Stimulated activated CD8-positive, alpha-beta memory T cell treated with anti-CD3 and anti-CD28 coated beads, Interleukin-12 subunit alpha, Interleukin-12 subunit beta, amount 100 ng/mL, for 24 hours (primary cell): ENCODE results near the gene PSMA8.
"Not testable (repeated sequence)": the region's sequence is repeated elsewhere in the genome, so short reads cannot be mapped to it uniquely, and the experiment has no call there.

Experiments
- DNase-seq: peaks from one replicate; pipeline ENCODE4 v3.0.0-alpha.2; 2020; ENCODE audit errors: extremely low read depth

Gene PSMA8

DNA sequence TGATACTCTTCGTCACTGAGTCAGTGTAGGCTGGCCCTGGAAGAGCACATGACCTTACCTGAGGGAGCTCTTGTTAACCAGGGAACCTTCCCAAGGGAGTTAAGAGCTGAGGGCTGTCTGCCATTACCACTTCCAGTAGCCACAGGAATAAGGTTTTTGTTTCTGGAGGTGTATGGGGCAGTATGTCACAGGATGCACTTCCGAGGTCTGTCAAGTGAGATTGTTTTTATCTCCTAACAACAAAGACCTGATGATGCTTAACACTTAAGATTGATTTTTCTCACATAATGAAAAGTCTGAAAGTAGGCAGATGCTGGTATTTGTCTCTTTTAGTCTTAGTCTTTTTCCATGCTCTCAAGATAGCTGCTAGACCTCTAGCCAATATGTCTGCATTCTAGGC is 41.8 kb downstream of the PSMA8 start:
- DNase-seq: no peak

DNA sequence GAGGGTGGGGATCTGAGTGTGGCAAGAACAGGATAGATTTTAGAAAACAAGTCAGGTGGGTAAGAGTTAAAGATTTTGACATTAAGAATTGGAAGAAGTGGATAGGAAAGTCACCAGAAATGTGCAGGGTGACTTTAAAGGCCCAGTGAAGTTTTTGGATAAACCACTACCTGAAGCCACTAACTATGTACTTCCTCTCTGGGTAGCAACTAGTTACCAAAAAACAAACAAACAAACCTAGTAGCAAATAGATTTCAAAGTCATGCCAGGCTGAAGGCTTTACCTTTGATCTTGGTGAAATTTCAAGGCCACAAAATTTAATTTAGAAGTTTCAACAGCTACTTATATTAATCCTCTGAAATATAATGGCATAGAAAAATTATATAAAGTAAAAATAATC is 42.5 kb downstream of the PSMA8 start:
- no peak for DNase-seq

DNA sequence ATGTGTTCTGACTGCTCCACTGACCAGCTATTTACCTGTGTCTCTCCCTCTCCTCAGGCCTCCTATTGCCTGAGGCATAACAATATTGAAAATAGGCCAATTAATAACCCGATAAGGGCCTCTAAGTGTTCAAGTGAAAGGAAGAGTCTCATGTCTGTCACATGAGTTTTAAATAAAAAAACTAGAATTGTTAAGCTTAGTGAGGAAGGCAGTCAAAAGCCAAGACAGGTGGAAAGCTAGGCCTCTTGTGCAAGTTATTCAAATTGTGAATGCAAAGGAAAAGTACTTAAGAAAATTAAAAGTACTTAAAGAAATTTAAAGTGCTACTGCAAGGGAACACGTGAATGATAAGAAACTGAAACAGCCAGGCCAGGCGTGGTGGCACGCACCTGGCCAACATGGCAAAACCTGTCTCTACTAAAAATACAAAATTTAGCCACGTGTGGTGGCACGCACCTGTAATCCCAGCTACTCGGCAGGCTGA is 47.7 kb downstream of the PSMA8 start:
- DNase-seq: no peak

DNA sequence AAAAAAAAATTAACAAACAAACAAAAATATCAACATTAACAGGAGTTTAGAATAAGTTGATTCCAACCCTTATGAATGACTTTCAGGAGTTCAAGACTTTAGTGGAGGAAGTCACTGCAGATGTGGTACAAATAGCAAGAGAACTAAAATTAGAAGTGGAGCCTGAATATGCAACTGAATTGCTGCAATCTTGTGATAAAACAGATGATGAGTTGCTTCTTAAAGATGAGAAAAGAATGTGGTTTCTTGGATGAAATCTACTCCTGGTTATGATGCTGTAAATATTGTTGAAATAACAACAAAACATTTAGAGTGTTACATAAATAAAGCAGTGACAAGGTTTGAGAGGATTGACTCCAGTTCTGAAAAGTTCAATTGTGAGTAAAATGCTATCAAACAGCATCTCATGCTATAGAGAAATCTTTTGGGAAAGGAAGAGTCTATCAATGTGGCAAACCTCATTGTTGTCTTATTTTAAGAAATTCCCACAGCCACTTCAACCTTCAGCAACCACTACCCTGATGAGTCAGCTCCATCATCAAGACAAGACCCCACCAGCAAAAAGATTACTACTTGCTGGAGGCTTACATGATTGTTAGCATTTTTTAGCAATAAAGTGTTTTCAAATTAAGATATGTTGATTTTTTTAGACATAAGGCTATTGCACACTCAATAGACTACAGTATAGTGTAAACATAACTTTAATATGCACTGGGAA is 49.9 kb downstream of the PSMA8 start:
- DNase-seq: no peak

DNA sequence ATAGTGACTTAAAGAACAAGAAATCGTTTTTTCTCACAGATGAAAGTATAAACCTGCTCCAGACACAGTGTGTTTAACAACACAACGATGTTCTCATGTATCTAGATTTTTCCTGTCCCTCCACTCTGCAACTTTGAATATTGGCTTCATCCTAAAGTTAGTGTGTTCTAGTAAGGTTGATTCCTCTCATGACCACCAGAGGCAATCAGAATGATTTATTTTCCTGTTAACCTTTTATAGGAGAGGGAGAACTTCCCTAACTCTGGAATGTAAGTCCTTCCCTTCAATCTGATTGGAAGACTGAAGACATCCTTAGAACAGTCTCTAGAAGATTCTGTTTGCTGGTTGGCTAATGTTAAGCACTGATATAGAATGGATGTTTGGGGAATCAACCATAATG is 51.6 kb downstream of the PSMA8 start:
- no peak for DNase-seq

DNA sequence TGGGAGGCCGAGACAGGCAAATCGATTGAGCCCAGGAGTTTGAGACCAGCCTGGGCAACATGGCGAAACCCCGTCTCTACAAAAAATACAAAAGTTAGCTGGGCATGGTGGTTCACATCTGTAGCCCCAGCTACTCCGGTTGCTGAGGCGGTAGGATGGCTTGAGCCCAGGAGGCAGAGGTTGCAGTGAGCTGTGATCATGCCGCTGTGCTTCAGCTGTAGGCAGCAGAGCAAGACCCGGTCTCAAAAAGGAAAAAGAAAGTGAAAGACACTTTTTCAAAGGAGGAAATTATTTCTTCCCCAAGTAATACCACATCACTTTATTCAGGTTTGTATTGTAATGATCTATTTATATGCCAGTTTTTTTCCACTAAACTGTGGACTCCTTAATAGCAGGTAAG is 56.8 kb downstream of the PSMA8 start:
- DNase-seq: no peak

DNA sequence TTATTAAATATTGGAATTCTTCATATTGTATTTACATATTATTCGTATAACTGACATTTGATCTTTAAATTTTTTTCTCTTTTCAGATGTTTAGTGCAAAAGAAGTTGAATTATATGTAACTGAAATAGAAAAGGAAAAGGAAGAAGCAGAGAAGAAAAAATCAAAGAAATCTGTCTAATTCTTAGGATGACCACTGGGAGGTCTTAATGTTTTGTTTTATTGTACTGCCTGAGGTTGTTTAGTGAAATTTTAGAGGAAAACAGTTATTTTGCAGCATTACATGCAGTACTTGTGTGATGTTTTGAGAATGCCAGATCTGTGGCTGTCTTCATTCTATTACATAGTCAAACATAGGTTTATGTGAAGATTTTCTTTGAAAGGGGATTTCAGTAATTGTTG is 58.6 kb downstream of the PSMA8 start:
- no peak for DNase-seq

DNA sequence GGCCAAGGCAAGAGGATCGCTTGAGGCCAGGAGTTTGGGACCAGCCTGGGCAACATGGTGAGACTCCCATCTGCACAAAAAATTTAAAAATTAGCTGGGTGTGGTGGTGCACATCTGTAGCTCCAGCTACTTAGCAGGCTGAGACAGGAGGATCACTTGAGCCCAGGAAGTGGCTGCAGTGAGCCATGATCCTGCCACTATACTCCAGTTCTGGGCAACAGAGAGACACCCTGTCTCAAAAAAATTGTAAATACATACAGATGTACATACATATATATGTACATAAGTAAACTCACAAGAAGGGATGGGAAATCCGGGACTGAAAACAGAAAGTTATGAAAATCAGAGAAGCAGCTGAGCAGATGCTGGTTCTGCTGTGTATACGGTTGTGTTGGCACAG is 62.9 kb downstream of the PSMA8 start:
- no peak for DNase-seq

DNA sequence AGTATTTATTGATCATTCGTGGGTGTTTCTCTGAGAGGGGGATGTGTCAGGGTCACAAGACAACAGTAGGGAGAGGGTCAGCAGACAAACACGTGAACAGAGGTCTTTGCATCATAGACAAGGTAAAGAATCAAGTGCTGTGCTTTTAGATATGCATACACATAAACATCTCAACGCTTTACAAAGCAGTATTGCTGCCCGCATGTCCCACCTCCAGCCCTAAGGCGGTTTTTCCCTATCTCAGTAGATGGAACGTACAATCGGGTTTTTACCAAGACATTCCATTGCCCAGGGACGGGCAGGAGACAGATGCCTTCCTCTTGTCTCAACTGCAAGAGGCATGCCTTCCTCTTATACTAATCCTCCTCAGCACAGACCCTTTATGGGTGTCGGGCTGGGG is 68.3 kb downstream of the PSMA8 start:
- not testable (repeated sequence) for DNase-seq

DNA sequence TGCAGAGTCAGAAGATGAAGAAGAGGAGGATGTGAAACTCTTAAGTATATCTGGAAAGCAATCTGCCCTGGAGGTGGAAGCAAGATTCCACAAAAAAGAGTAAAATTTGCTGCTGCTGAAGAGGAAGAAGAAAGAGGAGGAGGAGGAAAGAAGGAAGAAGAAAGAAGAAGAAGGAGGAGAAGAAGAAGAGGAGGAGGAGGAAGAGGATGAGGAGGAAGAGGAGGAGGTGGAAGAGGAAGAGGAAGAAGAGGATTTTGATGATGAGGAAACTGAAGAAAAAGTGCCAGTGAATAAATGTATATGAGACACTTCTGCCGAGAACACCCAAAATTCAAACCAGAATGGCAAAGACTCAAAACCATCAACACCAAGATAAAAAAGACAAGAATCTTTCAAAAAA is 71.6 kb downstream of the PSMA8 start:
- no peak for DNase-seq

DNA sequence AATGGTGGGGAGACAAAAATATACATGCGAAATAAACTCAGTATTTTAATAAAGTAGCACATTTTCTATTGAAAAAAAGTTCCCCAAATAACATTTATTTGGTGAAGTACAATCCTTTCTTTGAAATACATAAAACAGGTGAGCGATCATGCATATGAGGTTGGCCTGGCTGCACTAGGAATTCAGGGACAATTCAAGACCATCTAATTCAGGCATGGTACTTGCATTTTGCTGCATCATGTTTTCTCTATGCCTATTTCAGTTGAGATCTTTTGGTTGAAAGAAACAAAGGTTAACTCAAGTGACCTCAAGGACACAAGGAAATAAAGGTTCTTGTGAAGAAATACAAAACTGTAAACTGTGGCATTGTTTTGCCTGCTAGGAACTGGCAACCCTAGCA is 72.8 kb downstream of the PSMA8 start:
- DNase-seq: no peak

DNA sequence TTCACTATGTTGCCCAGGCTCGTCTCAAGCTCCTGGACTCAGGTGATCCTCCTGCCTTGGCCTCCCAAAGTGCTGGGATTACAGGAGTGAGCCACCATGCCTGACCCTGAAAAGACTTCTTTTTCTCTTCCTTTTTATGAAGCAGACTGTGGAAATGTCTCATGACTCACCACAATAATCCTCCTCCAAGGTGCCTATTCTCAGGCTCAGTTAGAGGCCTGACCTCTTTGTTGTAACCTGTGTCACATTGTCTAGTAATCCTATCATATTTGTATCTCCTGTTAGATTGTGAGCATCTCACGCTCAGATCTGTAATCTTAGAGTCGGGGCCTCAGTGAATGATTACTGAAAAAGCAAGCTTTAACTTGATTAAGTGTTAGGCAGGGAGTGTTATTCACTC is 74.3 kb downstream of the PSMA8 start:
- DNase-seq: no peak

DNA sequence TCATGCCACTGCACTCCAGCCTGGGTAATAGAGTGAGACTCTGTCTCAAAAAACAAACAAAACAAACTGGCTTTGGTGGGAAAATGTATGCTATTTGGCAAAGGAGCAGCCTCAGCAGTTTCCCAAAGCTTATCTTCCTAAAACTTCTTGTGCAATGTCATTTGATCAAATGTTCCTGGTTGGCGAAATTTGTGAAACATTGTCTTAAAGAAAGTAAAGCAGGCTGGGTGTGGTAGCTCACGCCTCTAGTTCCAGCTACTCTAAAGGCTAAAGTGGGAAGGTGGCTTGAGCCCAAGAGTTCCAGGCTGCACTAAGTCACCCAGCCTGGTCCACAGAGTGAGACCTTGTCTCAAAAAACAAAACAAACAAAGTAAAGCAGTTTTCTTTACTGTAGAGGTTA is 75.3 kb downstream of the PSMA8 start:
- no peak for DNase-seq

DNA sequence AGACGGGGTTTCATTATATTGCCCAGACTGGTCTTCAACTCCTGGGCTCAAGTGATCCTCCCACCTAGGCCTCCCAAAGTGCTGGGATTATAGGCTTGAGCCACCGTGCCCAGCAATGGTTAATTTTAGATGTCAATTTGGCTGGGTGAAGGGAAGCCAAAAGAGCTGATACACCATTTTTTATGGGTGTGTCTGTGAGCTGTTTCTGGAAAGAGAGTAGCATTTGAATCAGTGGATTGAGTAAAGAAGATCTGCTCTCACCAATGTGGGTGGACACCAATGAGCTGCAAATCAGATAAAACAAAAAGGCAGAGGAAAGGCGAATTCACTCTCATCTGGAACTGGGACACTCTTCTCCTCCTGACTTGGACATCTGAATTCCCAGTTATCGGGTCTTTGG is 76.5 kb downstream of the PSMA8 start:
- no peak for DNase-seq

DNA sequence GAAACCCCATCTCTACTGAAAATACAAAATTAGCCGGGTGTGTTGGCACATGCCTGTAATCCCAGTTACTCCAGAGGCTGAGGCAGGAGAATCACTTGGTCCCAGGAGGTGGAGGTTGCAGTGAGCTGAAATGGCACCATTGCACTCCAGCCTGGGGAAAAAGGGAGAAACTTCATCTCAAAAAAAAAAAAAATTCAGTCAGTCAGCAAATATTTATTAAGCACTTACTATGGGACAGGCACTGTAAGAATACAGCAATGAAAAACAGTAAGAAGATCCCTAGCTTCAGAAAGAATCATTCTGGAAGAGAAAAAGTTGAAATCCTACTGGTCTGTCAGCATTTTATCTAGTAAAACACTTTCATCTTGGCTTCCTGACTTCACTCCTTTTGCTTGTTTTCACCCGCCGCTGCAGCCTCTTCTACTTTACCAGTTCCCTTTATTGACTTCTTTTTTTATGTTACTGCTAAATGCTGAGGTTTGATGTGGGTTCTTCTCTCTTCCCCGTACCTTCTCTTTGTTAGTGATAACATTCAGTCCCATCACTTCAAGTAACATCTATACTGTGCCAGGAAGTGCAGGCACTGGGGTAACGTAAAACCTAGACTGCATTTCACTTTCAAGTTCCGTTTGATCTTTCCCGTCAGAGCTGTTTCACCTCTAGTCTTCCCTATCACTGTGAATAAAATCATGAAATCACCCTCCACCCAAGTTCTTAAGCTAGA is 81.7 kb downstream of the PSMA8 start:
- no peak for DNase-seq

DNA sequence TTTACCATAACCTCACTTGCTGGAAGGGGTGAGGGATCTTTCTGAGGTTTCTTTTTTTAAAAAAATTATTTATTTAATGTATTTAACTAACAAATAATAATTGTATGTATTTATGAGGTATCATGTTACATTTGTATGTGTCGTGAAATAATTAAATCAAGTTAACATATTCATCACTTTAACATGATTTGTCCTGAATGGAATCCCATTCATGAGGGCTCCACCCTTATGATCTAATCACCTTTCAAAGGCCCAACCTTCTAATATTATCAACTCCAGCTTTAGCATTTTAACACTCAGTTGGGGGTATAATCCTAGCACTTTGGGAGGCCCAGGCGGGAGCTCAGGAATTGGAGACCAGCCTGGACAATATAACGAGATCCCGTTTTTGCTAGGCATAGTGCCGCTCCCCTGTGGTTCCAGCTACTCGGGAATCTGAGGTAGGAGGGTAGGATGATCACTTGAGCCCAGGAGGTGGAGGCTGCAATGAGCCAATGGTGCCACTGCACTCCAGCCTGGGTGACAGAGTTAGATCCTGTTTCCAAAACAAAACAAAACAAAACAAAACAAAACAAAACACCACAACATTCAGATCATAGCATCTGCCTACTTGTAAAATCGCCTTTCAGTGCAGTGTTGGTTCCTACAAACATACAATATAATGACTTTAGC is 91.5 kb downstream of the PSMA8 start:
- DNase-seq: no peak

DNA sequence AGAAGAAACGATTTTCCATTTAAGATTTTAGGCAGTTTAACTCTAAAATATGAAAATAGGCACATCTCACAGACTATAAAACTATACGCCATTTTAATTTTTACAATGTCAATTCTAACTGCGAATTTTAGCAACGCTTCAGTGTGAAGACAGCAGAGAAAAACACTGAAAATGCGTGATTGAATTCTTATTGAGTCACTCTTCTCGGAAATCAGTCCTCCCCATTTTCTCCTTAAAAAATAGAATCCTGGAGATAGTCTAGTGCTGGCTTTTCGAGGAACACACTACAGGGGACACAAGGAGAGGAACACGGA is 92.2 kb downstream of the PSMA8 start:
- DNase-seq: no peak

DNA sequence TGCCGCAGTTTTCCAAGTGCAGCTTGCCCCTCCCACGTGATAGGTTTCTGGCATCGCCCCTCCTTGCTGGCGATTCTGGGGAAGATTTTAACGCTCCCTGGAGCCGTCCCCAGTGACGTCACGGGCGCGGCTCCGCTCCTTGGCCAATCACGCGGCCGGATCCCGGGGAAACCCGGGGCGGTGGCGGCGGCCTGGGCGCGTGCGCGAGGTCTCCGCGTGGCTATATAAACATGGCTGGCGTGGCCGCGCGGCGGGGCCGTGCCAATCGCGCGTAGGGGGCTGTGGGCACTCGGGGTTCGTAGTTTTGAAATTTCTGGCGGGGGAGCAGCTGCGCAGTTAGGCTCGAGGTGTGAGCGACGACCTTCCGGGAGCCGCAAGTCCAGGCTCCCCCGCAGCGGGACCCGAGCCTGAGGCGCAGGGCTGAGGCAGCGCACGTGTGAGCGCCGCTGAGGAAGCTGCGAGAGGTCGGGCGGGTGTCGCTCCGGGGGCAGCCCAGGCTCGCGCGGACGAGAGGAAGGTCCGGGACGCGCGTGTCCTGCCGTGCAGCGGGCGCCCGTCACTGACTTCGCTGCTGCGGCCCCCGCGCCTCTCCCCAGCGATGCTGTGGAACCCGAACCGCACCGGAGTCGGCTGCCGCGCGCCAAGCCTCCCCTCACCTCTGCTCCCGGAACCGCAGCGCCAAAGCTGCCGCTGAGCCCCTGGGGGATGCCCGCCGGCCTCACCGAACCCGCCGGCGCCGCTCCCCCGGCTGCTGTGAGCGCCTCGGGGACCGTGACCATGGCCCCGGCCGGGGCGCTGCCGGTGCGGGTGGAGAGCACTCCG is 92.8 kb downstream of the PSMA8 start, which contains the start of gene TAF4B:
Gene TAF4B (plus strand): TSS at position 217 of the 822 bp plus-strand sequence. CDS start 489 bp downstream, at position 706.
- DNase-seq: peak; percentile 86

DNA sequence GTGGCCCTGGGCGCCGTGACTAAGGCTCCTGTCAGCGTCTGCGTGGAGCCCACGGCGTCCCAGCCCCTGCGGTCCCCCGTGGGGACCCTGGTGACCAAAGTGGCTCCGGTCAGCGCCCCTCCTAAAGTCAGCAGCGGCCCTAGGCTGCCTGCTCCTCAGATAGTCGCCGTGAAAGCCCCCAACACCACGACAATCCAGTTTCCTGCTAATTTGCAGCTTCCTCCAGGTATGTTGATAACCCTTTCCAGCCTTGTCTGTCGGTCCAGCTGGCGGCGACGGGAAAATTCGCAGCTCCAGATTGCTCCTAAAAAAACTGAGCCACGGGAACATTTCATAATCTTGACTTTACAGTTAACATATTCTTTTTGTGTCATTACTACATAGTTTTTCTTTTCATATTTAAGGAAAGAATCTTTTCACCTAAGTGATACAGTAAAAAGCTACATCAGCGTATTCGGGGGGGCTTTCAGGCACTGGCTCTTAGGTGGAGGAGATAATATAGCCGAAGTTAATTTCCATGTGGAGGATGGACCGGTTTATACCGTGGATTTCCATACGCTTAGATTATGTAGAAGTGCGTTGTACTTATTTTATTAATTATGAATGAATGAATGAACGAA is 93.5 kb downstream of the PSMA8 start:
- DNase-seq: no peak

DNA sequence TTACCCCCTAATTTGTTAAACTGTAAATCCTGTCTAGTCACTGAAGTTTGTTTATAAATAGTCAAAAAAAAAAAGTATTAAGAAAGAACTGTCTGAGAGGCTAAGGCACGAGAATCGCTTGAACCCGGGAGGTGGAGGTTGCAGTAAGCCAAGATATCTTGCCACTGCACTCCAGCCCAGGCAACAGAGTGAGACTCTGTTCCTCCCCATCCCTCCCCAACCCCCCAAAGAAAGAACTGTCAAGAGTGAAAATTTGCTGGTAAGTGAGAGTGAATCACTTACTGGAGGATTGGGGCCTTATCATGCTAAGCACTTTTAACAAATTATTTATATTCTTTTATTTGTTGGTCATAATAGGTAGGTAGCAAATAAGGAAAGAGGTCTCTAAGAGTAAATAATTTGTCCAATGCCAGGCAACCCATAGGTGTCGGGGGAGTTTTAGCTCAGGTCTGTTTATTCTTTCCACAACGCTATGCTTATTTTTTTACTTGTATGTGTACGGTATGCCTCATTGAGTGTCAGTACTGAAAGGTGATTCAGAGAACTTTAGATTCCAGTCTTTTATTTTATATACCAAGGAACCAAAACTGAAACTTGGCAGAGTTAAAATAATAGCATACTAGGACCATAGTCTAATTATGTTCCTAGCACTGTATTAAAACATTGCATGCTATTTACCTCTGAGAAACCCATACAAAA is 95.0 kb downstream of the PSMA8 start:
- DNase-seq: no peak

DNA sequence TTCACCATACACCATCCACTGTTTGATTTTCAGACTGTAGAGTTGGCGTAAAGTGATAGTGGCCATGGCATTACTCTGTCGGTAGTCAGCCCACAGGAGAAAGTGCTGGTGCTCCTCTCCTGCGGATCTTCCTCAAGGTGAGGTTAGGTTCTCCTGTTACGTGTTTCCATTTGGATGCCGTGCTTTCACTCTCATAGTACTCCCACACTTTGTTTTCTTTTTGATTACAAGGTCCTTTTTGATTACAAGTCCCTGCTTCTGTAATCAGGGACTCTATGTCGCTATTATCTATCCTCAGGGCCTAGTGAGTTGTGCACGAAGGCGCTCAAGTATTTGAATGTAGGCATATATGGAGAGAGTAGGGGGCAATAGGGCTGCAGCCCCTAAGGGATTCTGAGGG is 96.8 kb downstream of the PSMA8 start:
- no peak for DNase-seq
